ENCODE data around the gene CFAP74. TPM values are rescaled to one million over a fixed set of nuclear protein-coding genes. Genes with fewer than 3 reads are reported as not detected.

The CFAP74 gene
- polyA plus RNA-seq (2012; ENCODE audit: missing spikeins), result not detected

DNA sequence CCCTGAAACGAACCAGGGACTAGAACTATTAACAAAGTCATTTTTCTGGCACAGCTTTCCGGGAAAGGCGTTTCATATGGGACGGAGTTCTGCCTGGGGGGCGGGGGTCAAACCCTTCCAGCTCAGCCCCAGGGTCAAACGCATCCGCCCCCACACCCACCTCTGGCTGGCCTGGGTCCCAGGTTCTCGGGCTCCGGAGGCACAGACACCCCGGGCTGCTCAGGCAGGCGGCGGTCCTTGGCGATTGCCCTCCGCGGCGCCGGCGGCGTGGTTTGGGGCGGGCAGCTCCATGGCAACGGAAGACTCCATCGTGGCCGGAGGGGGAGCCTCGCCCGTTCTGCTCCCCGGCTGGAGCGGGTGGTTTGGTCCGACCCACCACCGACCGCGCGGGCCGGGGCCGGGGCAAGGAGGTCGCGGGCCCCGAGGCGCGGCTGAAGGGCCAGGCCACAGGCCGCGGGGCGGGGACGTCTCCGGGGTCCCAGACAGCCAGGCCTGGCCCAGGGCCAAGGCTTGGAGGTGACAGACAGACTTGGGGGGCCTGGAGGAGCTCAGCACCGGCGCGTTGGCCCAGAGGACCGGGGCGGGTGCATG lies at the start of gene CFAP74:
Gene CFAP74 (minus strand): TSS at position 246 of the 591 bp plus-strand sequence. CDS start 12,830 bp downstream, outside the sequence.
- TF ChIP-seq TAF1 (IDR thresholded peaks at IDR 0.05; ENCODE audit: borderline replicate concordance, low read depth, low read length) (no peak), POLR2AphosphoS5 (IDR thresholded peaks at IDR 0.05; ENCODE audit: low read depth, low read length) (no peak), POLR2A (IDR thresholded peaks at IDR 0.05; ENCODE audit: low read depth, low read length) (no peak)
- FAIRE-seq (no peak), DNase-seq (ENCODE audit: insufficient read length) (no peak)

DNA sequence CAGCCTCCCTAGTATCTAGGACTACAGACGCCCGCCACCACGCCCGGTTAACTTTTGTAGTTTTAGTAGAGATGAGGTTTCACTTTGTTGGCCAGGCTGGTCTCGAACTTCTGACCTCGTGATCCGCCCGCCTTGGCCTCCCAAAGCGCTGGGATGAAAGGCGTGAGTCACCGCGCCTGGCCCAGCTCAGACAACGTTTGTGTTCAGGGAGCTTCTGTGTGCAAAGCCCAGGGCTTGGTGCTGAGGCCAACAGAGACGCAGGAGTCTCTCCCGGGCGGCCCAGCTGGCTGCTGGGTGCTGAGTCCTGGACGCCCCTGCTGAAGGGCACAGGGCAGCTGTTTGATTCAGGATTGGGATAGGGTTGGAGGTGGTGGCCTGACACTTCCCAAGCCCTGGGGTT lies 49.6 kb upstream of the CFAP74 start:
- FAIRE-seq (no peak), DNase-seq (ENCODE audit: insufficient read length) (no peak)
- TF ChIP-seq POLR2AphosphoS5 (IDR thresholded peaks at IDR 0.05; ENCODE audit: low read depth, low read length) (no peak), TAF1 (IDR thresholded peaks at IDR 0.05; ENCODE audit: borderline replicate concordance, low read depth, low read length) (no peak), POLR2A (IDR thresholded peaks at IDR 0.05; ENCODE audit: low read depth, low read length) (no peak)

DNA sequence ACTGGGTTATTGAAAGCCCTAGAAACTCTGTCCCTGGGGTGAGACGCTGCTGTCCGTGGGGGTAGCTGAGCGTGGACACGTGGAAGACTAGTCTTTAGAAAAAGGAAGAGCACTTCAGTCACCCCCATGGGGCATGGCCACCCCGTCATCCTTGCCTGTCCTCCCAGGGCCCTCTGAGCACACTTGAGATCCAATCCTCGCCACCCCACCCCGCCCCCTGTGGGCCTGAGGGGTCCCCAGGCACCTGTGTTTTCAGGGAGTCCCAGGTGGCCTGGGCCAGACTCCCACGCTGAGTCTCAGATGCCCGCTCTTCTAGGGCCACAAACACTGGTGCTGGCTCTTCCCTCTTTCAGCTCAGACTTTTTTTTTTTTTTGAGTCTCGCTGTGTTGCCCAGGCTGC lies 49.2 kb upstream of the CFAP74 start:
- DNase-seq (ENCODE audit: insufficient read length) (no peak), FAIRE-seq (no peak)
- no peak for TF ChIP-seq TAF1 (IDR thresholded peaks at IDR 0.05; ENCODE audit: borderline replicate concordance, low read depth, low read length)
- no peak for TF ChIP-seq POLR2AphosphoS5 (IDR thresholded peaks at IDR 0.05; ENCODE audit: low read depth, low read length)
- no peak for TF ChIP-seq POLR2A (IDR thresholded peaks at IDR 0.05; ENCODE audit: low read depth, low read length)

DNA sequence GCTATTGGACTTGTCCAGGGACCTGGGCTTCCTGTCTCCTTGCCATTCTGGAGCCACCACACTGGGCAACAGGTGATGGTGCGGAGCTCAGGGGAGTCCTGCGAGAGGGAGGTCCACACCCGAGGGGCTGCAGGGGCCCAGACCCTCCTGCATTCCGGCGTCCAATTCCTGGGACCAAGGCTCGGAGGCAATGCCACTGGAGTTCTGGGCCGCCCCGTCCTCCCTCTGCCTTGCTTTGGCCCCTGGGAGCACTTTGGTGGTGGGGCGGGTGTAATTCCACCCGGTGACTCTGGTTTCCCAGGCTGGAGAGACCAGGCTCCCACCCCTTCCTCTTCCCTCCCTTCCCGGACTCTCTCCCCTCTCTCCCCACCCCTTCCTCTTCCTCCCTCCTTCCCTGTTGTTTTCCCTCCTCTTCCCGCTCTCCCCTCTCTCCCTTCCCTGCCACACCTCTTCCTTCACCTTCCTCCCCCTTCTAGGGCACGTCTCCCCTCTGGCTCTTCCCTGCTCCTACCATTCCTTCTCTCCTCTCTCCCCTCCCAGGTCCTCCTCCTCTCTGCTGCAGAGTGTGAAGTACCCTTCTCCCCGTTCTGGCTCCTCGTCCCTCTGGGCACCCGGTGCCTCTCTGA lies 48.6 kb upstream of the CFAP74 start:
- FAIRE-seq (no peak), DNase-seq (ENCODE audit: insufficient read length) (no peak)
- TF ChIP-seq TAF1 (IDR thresholded peaks at IDR 0.05; ENCODE audit: borderline replicate concordance, low read depth, low read length) (no peak), POLR2AphosphoS5 (IDR thresholded peaks at IDR 0.05; ENCODE audit: low read depth, low read length) (no peak), POLR2A (IDR thresholded peaks at IDR 0.05; ENCODE audit: low read depth, low read length) (no peak)

GRCh38 chr1:2050793-2051682 lies 47.5 kb upstream of the CFAP74 start:
- no peak for FAIRE-seq
- DNase-seq (ENCODE audit: insufficient read length), result no peak

DNA sequence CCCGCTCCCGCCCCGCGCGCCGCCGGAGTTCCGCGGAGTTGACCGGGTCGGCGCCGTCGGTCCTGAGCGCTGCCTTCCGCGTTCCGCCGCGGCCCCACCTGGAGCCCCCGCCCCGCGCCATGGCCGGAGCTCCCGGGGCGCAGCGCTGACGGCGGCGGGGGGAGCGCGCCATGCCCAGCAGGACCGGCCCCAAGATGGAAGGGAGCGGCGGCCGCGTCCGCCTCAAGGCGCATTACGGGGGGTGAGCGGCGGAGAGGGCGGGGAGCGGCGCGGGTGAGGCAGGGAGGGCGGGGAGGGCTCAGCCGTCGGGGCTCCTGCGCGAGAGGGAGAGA lies 46.8 kb upstream of the CFAP74 start:
- FAIRE-seq (no peak), DNase-seq (ENCODE audit: insufficient read length) (no peak)
- TF ChIP-seq POLR2A (IDR thresholded peaks at IDR 0.05; ENCODE audit: low read depth, low read length), result no peak

More at GRCh38 chr1:2050793-2051682, 47.5 kb upstream of the CFAP74 start:
- TF ChIP-seq POLR2A (IDR thresholded peaks at IDR 0.05; ENCODE audit: low read depth, low read length) (no peak), TAF1 (IDR thresholded peaks at IDR 0.05; ENCODE audit: borderline replicate concordance, low read depth, low read length) (no peak), POLR2AphosphoS5 (IDR thresholded peaks at IDR 0.05; ENCODE audit: low read depth, low read length) (no peak)

- FAIRE-seq (no peak), DNase-seq (ENCODE audit: insufficient read length) (peak; percentile 64)
- TF ChIP-seq POLR2AphosphoS5 (IDR thresholded peaks at IDR 0.05; ENCODE audit: low read depth, low read length) (no peak), TAF1 (IDR thresholded peaks at IDR 0.05; ENCODE audit: borderline replicate concordance, low read depth, low read length) (no peak), POLR2A (IDR thresholded peaks at IDR 0.05; ENCODE audit: low read depth, low read length) (no peak)
Measured at GRCh38 chr1:2049718-2050431, 46.3 kb upstream of the CFAP74 start, which contains the start of gene PRKCZ. PRKCZ (plus strand) TSS chr1:2050411; CDS start chr1:2050631, 220 bp downstream.

DNA sequence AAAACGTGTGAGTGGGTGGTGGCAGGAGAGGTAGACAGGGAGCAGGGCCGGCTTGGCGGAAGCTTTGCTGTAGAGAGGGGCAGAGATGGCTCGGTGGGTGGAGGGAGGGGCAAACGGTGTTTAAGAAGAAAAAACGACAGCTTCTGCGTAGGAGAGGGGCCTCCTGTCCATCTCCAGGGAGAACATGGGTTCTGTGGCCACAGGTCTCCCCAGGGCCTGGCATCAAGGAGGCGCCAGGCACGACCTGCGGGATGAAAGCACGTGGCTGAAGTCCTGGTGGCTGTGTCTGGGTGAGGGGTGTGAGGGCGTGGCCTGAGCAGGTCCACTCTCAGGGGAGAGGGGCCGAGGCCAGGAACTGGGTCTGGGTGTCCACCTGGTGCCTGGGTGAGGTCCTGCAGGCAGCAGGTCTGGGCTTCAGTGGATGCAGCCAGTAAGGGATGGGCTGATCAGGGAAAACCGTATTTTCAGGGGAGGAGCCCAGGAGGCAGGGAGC lies 45.7 kb upstream of the CFAP74 start:
- no peak for TF ChIP-seq POLR2A (IDR thresholded peaks at IDR 0.05; ENCODE audit: low read depth, low read length)
- no peak for TF ChIP-seq TAF1 (IDR thresholded peaks at IDR 0.05; ENCODE audit: borderline replicate concordance, low read depth, low read length)
- no peak for TF ChIP-seq POLR2AphosphoS5 (IDR thresholded peaks at IDR 0.05; ENCODE audit: low read depth, low read length)
- DNase-seq (ENCODE audit: insufficient read length) (no peak), FAIRE-seq (no peak)

DNA sequence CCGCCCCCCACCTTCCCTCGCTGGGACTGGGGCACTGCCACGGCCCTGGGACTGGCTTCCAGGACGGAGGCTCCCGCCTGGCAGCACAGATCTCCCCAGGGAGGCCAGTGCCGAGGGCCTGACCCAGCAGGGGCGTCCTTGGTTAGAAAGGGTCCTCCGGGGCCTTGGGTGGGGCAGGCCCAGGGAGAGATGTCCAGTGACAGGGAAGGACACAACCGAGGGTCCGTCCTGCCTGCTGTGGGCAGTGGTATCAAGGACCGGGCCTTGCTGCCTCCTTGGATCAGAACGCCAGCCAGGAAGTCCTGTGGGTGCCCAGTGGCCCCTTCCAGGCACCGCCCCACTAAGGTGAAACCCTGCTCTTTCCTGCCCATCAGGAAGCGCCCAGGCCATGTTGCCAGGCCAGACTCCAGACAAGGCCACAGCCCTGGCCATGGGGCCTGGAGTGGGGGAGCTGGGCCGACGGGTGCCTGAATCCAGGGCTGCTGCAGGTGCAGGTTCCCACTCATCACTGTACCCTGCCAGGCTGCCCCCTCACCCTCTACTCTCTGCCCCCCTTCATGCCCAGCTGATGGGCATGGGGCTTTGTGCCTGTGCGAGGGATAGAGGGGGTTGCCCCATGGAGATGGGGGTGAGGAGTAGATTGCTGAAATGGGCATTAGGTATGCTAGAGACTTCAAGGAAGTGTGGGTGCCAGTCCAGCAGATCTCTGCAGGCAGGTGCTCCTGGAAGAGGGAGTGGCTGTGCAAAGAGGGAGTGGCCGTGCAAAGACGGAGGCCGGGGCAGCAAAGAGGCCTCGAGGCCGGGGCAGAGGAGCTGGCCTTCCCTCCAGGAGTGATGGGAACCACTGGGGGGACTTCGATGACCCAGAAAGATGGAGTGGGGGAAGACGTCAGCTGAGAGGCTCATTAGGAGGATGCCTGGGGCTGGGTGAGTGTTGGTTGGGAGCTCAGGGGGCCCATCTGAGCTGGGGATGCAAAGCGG lies 44.5 kb upstream of the CFAP74 start:
- FAIRE-seq (no peak), DNase-seq (ENCODE audit: insufficient read length) (no peak)
- TF ChIP-seq POLR2A (IDR thresholded peaks at IDR 0.05; ENCODE audit: low read depth, low read length) (no peak), TAF1 (IDR thresholded peaks at IDR 0.05; ENCODE audit: borderline replicate concordance, low read depth, low read length) (no peak), POLR2AphosphoS5 (IDR thresholded peaks at IDR 0.05; ENCODE audit: low read depth, low read length) (no peak)

Data from GM12892 (cell line).